HepG2 (cell line): Measurements from ENCODE around the gene SCFD2. TPM values are rescaled to one million over a fixed set of nuclear protein-coding genes. Genes with fewer than 3 reads are reported as not detected.

Experiments
- AHDC1 ChIP-seq: sonication (generic); formaldehyde crosslinking; IDR thresholded peaks from 2 replicates; pipeline ENCODE4 v1.5.1; 2020; ENCODE audit warnings: mild to moderate bottlenecking, missing genetic modification reagents, borderline replicate concordance
- ATF2 ChIP-seq: sonication (generic); formaldehyde crosslinking; IDR thresholded peaks from 2 replicates; pipeline ENCODE4 v1.4.0; 2020; ENCODE audit warnings: missing genetic modification reagents
- MTERF4 ChIP-seq: sonication (generic); formaldehyde crosslinking; IDR thresholded peaks from 2 replicates; pipeline ENCODE4 v1.8.0; 2023; ENCODE audit warnings: mild to moderate bottlenecking, missing genetic modification reagents
- MXD1 ChIP-seq: sonication (generic); formaldehyde crosslinking; IDR thresholded peaks from 2 replicates; pipeline ENCODE4 v1.4.0; 2020; ENCODE audit warnings: mild to moderate bottlenecking, missing genetic modification reagents
- NR0B2 ChIP-seq: sonication (generic); formaldehyde crosslinking; IDR thresholded peaks from 2 replicates; pipeline ENCODE4 v1.4.0; 2020; ENCODE audit warnings: mild to moderate bottlenecking, missing genetic modification reagents
- PHB2 ChIP-seq: fragments of 450-650 bp; IDR thresholded peaks from 2 replicates; pipeline ENCODE4 v1.6.1; 2018; ENCODE audit not compliant: partially characterized antibody
- RARG ChIP-seq: sonication (generic); formaldehyde crosslinking; IDR thresholded peaks from 2 replicates; pipeline ENCODE4 v1.4.0; 2020; ENCODE audit warnings: low read depth, mild to moderate bottlenecking, missing genetic modification reagents
- SIN3B ChIP-seq: fragments of 150-350 bp; IDR thresholded peaks from 2 replicates; pipeline ENCODE4 v1.6.1; 2014; ENCODE audit warnings: low read length
- SOX13 ChIP-seq, 3 experiments: fragments of 450-650 bp in 1 of 3; sonication (generic) in 1 of 3; formaldehyde crosslinking in 1 of 3; IDR thresholded peaks in 2 of 3; conservative IDR thresholded peaks in 1 of 3; 2 replicates each; pipeline versions ENCODE4 v1.5.0 to v1.6.1; 2016 to 2020; ENCODE audit warnings: antibody characterized with exemption in 1 of 3, mild to moderate bottlenecking in 1 of 3, missing compliant biosample characterization in 1 of 3, missing genetic modification reagents in 1 of 3, moderate library complexity in 1 of 3
- UBTF ChIP-seq: sonication (generic); formaldehyde crosslinking; IDR thresholded peaks from 2 replicates; pipeline ENCODE4 v1.4.0; 2020; ENCODE audit warnings: mild to moderate bottlenecking, missing genetic modification reagents
- ZC3H13 ChIP-seq: sonication (generic); formaldehyde crosslinking; IDR thresholded peaks from 2 replicates; pipeline ENCODE4 v1.8.1; 2023; ENCODE audit warnings: mild to moderate bottlenecking, missing genetic modification reagents, moderate library complexity
- ZFX ChIP-seq: sonication (generic); formaldehyde crosslinking; IDR thresholded peaks from 2 replicates; pipeline ENCODE4 v1.4.0; 2020; ENCODE audit warnings: mild to moderate bottlenecking, low read depth, missing genetic modification reagents, moderate library complexity
- ZNF235 ChIP-seq: sonication (generic); formaldehyde crosslinking; IDR thresholded peaks from 2 replicates; pipeline ENCODE4 v1.8.1; 2023; ENCODE audit warnings: mild to moderate bottlenecking, missing genetic modification reagents, borderline replicate concordance
- ZNF598 ChIP-seq: sonication (generic); formaldehyde crosslinking; IDR thresholded peaks from 2 replicates; pipeline ENCODE4 v1.5.1; 2020; ENCODE audit warnings: mild to moderate bottlenecking, missing genetic modification reagents, borderline replicate concordance
- ZNF605 ChIP-seq: sonication (generic); formaldehyde crosslinking; IDR thresholded peaks from 2 replicates; pipeline ENCODE4 v1.8.0; 2022; ENCODE audit warnings: mild to moderate bottlenecking, missing genetic modification reagents
- polyA plus RNA-seq, 8 experiments: library from polyadenylated mRNA; depleted of rRNA in 3 of 8; stranded (reverse) in 7 of 8; unstranded in 1 of 8; fragments of >200 nt; fragmentation: Illumina TruSeq in 4 of 8; extraction: Trizol in 4 of 8; gene quantifications; 2 replicates each; pipeline versions ENCODE4 v1.2.1 to v1.2.3, GENCODE V29; 2011 to 2016; ENCODE audit warnings: low read depth in 4 of 8, missing spikeins in 1 of 8, mixed read lengths in 1 of 8; ENCODE audit not compliant: insufficient read depth in 1 of 8
- total RNA-seq, 5 experiments: library from RNA; depleted of rRNA; stranded (reverse); fragments of >200 nt; fragmentation: Illumina TruSeq; extraction: Trizol; gene quantifications; 2 replicates each; pipeline ENCODE4 v1.2.3, GENCODE V29; 2016; ENCODE audit warnings: low read depth in 1 of 5

SCFD2 gene
- total and polyA plus RNA-seq, 2 of the 13 experiments (the other 11 are each of a cell fraction or from before 2014, with no cell fraction given), result 4.6 to 15.6 TPM

GRCh38 chr4:53377319-53378170 is 11.7 kb upstream of the SCFD2 start, which contains the start of gene FIP1L1 (continued):
- TF ChIP-seq SOX13 (IDR thresholded peaks at IDR 0.05) (no peak), SOX13 (CRISPR knock-in tag; conservative IDR thresholded peaks at IDR 0.05 in 1 of 2, IDR thresholded peaks at IDR 0.05 in 1 of 2) (no peak), PHB2 (no peak), SIN3B (no peak; the same call in 1 of the 2 replicates), ZC3H13 (CRISPR knock-in tag) (peak; percentile 47; the same call in 1 of the 2 replicates), ZNF605 (CRISPR knock-in tag) (peak; percentile 83), ZNF598 (CRISPR knock-in tag) (peak; percentile 68; the same call in 1 of the 2 replicates), NR0B2 (CRISPR knock-in tag) (peak; percentile 82), RARG (CRISPR knock-in tag) (0 out of 2 replicates have a peak, but pooled peaks have one; percentile 78), ATF2 (CRISPR knock-in tag) (no peak), ZNF235 (CRISPR knock-in tag) (no peak), ZFX (peak; percentile 94), MXD1 (CRISPR knock-in tag) (peak; percentile 80), AHDC1 (CRISPR knock-in tag) (peak; percentile 42; the same call in 1 of the 2 replicates), UBTF (peak; percentile 80), MTERF4 (CRISPR knock-in tag) (0 out of 2 replicates have a peak, but pooled peaks have one; percentile 62)
